Forelimb muscle (tissue), 1 donor: ENCODE results near the gene CORO2B. TPM values are rescaled to one million over a fixed set of nuclear protein-coding genes. Genes with fewer than 3 reads are reported as not detected.

ENCODE experiments used
- DNase-seq: peaks from one replicate; pipeline ENCODE4 v3.0.0-alpha.2; 2013; ENCODE audit warnings: low read depth
- polyA plus RNA-seq: library from polyadenylated mRNA; unstranded; fragments of 120-200 nt; gene quantifications from one replicate; pipeline ENCODE4 v1.2.1, GENCODE V29; 2013; ENCODE audit not compliant: insufficient read length

Gene CORO2B
- polyA plus RNA-seq, 1 donor: 4.4 TPM

- DNase-seq: no peak
Observed at GRCh38 chr15:68697711-68698690, 119.2 kb downstream of the CORO2B start.

GRCh38 chr15:68698708-68699107 lies 119.9 kb downstream of the CORO2B start:
- no peak for DNase-seq

- no peak for DNase-seq
Observed at GRCh38 chr15:68699124-68699880, 120.5 kb downstream of the CORO2B start.

- no peak for DNase-seq
Observed at GRCh38 chr15:68699881-68700454, 121.2 kb downstream of the CORO2B start.

GRCh38 chr15:68700455-68701123 lies 121.8 kb downstream of the CORO2B start:
- no peak for DNase-seq

- DNase-seq: no peak
Observed at GRCh38 chr15:68701886-68702285, 123.1 kb downstream of the CORO2B start.

- no peak for DNase-seq
Observed at GRCh38 chr15:68704496-68705021, 125.8 kb downstream of the CORO2B start.

- no peak for DNase-seq
Observed at GRCh38 chr15:68706256-68706655, 127.5 kb downstream of the CORO2B start.

GRCh38 chr15:68706931-68707330 lies 128.1 kb downstream of the CORO2B start:
- no peak for DNase-seq

- no peak for DNase-seq
Observed at GRCh38 chr15:68707386-68707785, 128.6 kb downstream of the CORO2B start.

- DNase-seq: no peak
Observed at GRCh38 chr15:68709876-68710275, 131.1 kb downstream of the CORO2B start.

- DNase-seq: no peak
Observed at GRCh38 chr15:68710536-68710935, 131.7 kb downstream of the CORO2B start.

- DNase-seq: no peak
Observed at GRCh38 chr15:68711406-68711805, 132.6 kb downstream of the CORO2B start.

- no peak for DNase-seq
Observed at GRCh38 chr15:68712886-68713285, 134.1 kb downstream of the CORO2B start.

- DNase-seq: no peak
Observed at GRCh38 chr15:68713874-68714273, 135.1 kb downstream of the CORO2B start.

- no peak for DNase-seq
Observed at GRCh38 chr15:68715111-68715510, 136.3 kb downstream of the CORO2B start.

- no peak for DNase-seq
Observed at GRCh38 chr15:68717951-68718350, 139.2 kb downstream of the CORO2B start.

- DNase-seq: no peak
Observed at GRCh38 chr15:68718468-68718867, 139.7 kb downstream of the CORO2B start.

- no peak for DNase-seq
Observed at GRCh38 chr15:68719051-68719450, 140.3 kb downstream of the CORO2B start.

- DNase-seq: no peak
Observed at GRCh38 chr15:68719672-68720071, 140.9 kb downstream of the CORO2B start.

GRCh38 chr15:68721886-68722285 lies 143.1 kb downstream of the CORO2B start:
- DNase-seq: no peak
